Stimulated activated CD4-positive, alpha-beta T cell treated with anti-CD3 and anti-CD28 coated beads, Interleukin-1b, Interleukin-23, amount 100 ng/mL, for 48 hours (primary cell): ENCODE data around the gene MROH9.
"Not testable (repeated sequence)": the region's sequence is repeated elsewhere in the genome, so short reads cannot be mapped to it uniquely, and the experiment has no call there.

Source experiments
- DNase-seq: peaks from one replicate; pipeline ENCODE4 v3.0.0-alpha.2; 2020

The MROH9 gene, protein sequence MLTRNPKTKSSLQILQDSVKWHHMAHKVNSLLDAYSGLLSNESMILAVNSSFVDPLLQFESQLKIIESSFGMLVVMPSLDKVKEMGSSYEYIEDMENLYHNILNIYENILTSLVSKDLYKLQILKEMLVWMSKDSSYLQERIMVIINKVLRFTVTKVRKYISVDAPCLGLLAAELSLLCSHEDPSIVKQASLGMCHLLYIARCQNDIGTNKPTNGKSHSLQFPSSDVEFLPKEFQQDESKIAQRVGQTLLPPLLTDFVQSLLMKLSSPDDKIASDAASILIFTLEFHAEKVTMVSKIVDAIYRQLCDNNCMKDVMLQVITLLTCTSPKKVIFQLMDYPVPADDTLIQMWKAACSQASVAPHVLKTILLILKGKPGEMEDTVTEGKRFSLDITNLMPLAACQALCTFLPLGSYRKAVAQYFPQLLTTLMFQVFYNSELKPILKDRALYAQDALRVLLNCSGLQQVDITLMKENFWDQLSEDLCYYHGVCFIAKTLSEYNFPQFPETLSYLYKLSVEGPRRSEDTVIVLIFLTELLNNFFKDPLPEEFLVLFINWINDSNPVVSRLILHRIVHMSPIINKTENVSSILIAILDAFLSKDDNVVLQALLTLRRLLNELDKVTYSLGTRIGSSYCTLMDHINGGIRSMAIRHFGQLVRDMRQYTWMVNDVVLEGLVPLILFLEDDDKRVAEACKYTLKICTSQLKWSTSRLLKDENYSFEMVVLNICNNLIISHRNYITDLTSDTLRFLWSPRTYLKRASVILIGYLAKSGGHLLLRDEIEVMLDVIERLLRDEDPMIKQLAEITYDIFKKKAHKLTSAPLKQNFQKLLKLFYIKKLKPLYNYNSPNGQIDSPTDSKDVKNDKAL

DNA sequence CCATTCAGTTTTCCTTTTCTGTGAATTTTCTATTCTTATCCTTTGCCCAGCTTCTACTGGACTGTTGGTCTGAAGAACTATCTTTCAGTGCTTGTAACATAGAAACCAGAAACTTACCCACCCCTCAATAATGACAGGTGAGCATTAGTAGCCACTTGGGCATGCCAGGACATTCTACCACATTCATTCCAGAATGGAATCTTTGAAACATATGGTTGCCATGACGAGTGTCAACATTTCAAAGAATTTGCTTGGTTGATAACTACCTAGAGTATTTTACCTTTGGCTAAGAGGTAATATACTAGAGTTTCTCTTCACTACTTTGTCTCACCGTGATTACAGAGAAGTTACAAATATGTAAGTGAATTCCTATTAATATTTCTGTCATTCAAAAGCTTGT lies at the start of gene MROH9:
Gene MROH9 (plus strand): TSS at position 304 of the 400 bp plus-strand sequence. CDS start 10,023 bp downstream, outside the sequence.
- no peak for DNase-seq

DNA sequence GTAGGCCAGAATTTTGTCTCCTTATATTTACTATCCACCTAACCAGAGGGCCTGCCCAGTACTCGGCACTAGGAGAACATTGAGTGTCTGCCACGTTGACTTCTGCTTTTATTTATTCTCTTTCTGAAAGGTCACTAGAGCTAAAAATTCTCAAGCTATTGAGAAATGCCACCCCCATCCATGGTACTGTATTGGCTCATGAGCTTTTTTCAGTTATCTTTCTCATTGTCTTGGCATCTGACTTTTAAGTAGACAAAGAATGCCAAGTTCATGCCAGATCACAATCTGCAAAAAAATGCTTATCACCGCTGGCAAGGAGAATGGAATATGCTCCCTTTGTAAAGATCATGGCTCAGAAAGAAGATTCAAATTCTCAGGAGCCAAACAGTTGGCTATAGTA lies 49.8 kb upstream of the MROH9 start:
- no peak for DNase-seq

DNA sequence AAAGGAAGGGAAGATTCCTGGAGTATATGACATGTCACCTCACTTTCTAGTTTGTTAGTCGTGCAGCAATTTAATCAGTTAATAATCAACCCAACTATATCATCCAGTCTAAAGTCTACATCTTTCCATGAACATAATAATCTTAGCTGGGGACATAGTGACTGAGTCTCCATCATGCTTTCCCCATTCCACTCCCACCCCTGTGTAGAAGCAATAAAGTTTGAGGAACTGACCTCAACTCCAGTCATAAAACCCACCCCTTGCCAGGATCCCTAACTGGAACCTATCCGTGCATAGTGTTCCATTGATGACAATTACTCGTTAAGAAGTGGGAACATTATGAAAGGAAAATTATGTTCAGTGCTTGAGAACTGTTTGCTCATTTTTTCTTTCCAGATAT lies 48.9 kb upstream of the MROH9 start:
- DNase-seq, result no peak

DNA sequence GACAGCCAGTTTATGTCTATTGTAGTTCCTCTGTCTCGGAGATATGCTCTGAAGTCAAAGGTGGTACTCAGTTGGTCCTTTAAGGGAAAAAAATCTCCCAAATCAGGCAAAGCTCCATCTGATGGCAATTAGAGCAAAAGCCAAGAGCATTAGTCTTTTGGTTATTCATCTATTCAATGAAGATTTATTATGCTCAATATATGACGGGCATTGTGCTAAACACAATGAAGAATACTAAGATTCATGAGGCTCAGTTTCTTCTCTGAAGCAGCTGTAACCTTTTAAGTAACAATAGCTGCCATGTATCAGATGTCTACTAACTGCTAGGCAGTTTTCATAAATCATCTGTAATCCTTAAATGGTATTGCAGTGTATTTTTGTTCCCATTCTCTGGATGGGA lies 47.6 kb upstream of the MROH9 start:
- no peak for DNase-seq

DNA sequence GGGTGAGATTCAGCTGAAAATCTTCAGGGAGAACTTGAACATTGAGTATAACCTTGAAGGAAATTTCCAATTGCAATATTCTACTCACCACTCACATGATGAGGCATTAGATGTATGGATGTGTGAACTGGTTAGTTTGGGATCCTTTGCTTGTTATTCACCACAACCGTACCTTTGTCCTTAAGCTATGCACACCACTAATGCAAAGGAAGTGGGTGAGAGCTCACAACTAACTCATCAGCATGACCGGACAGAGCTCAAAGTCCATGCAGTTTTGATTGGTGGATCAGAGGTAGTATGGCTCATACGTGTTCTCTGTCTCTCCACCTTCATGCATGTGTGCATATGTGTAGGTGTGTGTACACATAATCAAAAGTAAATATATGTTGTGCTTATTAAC lies 43.5 kb upstream of the MROH9 start:
- no peak for DNase-seq

DNA sequence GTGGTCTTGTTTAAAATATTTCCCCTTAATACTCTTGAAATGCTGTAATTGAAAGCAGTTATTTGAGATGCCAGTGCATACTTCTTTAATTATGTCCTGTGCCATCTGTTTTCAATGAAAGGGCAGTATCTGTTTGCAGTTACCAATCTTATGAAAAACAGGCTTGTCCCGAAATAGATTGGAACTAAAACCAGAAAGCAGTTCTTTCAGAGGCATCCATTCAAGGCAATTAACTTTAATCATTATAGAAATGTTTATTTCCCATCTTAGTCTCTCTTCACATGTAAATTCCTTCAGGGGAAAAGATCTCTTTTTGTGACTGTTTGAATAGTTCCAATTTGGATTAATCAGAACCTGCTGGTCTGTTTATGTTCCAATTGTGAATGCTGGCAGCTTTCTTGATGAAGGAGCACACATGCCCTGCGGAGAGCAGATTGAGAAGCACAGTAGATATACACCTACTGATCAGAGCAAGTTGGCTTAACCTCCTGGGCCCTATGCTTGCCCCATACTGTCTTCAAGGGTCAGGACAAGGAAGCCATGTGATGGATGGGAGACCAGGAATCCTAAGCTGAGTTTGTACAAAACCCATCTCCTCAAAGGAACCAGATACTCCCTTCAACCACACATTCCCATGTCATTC lies 41.6 kb upstream of the MROH9 start:
- no peak for DNase-seq

DNA sequence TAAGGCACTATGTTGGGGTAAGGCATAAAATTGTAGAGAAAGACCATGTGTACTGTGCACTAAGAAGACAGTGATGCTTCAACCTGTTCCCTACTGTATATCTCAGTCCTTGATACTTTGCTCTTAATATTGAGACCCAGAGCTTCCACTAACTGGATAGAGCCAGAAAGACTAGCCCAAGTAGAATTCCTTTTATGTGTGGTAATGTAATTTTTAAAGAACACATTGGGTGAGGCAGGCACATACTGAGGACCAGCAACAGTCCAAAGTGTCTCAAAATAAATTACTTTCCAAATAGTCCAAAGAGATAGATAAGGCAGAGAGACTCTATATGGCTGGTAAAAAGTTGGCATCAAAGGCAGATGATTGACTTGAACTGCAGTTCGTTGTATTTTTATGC lies 31.4 kb upstream of the MROH9 start:
- DNase-seq, result no peak

DNA sequence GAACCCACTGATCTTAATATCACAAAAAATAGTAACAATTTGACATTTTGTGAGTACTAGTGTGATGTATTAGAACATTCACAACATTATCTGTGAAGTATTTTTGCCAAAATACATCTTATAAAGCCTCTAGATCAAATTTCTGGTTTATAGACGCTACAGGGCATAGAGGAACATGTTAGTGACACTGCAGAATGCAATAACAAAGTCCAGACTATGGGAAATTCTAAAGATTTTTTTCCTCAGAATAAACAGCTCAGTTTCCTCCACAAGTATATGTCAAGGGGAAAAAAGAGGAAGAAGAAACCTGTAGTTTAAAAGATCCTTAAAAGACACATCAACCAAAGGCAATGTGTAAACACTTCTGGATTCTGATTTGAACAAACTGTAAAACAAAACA lies 26.4 kb upstream of the MROH9 start:
- no peak for DNase-seq

DNA sequence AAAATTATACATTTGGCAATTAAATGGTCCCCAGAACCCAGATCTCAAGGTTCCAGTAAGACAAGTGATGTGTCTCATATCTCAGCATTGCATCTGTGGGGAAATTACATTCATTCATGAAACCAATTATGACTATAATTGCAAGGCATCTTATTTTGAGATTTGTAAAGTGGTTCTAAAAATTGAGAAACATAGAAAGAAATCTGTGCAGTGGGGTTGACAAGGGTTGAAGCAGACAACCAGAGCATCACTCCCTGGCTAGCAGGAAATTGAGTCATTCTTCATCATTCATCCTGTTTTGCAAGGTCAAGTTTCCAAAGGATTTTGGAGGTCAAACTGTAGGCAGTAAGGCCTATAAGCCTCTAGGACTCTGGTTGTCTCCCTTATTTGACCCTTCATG lies 25.1 kb upstream of the MROH9 start:
- no peak for DNase-seq

DNA sequence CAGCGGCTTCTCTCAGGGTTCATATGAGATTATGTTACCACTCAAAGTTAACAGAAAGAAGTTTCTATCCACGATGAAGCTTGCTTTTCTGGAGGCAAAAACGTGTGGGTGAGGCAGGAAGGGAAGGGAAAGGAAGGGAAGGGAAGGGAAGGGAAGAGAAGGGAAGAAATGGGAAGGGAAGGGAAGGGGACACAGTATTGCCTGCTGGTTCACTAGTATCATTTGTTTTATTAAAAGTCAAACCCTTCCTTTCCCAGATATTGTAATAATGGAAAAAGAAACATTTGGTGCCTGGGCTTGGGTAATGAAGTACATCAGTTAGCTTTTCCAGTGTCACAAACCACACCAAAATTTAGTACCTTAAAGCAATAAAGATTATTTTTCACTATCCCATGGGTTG lies 18.0 kb upstream of the MROH9 start:
- DNase-seq, result no peak

DNA sequence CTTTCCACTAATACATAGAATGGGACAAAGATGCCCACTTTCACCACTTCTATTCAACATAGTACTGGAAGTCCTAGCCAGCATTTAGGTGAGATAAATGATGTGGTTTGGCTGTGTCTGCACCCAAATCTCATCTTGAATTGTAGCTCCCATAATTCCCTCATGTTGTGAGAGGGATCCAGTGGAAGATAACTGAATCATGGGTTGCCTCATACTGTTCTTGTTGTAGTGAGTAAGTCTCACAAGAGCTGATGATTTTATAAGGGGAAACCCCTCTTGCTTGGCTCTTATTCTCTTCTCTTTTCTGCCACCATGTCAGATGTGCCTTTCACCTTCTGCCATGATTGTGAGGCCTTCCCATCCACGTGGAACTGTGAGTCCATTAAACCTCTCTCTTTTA lies 10.7 kb upstream of the MROH9 start:
- DNase-seq, result not testable (repeated sequence)

DNA sequence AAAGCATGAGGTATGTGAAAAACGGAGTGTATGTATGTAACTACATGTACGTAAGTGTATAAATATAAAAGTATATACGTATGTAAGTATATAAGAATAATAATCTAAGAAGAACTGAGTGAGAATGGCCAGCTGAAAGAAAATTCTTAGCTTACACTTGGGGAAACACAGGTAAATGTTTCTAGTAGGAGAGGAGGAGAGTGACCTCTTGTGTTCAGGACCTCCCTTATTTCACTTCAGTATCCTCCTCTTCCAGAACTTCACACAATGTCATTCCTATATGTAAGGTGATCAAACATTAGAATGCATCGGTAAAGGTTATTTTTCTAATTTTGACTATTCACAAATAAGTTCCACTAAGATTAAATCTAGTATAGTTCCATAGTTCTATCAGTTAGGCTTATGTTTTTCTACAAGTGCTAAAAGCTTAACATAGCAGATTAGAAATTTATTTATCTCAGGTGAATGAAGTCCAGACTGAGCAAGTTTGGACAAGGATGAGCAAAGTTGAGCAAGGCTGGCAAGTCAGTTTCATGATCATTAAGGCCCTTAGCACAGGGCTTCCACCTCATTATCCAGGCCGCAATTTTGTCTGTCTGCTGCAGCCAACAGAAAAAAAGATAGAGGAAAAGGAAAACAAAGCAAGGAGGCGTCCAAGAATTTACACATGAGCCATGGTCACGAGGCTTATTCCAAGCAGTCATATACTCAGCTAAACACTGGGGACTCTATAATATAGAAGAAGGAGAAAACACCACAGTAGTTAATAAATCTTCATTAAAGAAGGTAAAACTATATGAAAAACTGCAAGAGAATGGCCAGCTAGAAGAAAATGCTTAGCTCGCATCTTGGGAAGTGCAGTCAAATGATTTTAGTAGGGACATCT lies 7.1 kb upstream of the MROH9 start:
- no peak for DNase-seq

DNA sequence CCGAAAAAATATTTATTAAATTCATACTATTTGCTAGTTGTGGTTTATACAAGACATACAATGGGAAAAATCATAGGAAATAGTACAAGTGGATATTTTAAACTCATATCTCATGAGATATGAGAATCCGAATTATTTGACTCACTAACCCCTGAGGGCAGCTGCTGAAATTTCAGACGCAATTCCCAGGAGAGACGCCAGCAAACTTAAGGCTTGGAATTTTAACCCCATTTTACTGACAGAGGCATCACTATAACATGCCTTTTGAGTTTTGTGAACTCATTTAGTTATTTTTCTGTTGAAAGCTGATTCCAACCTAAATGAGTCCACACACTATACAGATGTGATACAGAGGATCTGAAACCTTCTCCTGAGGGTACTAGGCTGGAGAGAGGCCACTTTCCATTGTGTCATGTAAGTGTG lies 5.9 kb upstream of the MROH9 start:
- DNase-seq, result no peak

DNA sequence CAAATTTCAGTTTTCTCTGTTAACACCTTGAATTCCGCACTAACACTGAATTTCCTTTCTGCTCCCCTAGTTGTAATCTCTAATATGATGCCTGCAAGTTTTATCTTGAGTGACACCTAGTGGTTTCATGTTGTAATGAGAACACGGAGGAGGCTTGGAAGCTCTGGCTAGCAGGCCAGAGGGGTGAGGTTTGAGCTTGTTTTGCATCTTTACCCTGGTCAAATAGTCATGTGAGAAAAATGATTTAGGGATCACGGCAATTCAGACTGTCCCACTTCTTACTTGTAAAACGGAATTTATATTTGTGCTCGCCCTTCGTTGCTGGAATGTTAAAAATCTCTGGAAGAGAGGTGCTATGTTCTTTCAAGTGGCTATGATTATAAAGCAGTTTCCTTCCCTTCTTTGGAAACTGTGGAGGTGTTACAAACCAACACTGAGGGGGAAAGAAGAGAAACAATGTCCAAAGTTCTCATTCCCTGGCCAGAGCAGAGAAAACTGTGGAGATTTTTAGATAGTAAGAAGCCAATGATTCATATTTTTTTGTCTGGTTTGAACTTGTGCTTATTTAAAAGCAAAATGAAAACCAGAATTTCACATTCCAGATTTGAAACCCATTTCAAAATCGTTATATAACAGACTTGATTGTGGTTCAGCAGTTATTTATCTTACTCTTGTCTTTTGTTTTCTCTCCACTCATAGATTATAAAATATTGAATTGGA lies 5.3 kb upstream of the MROH9 start:
- DNase-seq, result no peak

DNA sequence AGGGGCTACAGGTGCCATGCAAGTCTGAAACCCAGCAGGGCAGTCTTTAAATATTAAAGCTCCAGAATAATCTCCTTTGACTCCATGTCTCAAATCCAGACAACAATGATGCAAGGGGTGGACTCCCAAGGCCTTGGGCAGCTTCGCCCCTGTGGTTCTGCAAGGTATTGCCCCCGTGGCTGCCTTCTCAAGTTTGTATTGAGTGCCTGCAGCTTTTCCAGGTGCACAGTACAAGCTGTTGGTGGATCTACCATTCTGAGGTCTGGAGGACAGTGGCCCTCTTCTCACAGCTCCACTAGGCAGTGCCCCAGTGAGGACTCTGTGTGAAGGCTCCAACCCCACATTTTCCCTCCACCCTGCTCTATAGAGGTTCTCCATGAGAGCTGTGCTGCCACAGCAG lies 3.7 kb upstream of the MROH9 start:
- DNase-seq, result no peak

DNA sequence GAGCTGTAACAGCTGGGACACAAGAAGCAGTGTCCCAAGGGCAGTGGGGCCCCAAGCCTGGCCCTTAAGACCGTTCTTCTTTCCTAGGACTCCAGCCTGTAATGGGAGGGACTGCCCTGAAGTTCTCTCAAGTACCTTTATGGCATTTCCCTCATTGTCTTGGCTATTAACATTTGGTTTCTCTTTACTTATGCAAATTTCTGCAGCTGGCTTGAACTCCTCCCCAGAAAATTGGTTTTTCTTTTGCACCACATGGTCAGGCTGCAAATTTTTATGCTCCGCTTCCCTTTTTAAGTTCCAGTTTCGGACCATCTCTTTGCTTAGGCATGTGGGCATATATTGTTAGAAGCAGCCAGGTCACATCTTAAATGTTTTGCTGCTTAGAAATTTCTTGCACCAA lies 3.1 kb upstream of the MROH9 start:
- DNase-seq, result no peak

DNA sequence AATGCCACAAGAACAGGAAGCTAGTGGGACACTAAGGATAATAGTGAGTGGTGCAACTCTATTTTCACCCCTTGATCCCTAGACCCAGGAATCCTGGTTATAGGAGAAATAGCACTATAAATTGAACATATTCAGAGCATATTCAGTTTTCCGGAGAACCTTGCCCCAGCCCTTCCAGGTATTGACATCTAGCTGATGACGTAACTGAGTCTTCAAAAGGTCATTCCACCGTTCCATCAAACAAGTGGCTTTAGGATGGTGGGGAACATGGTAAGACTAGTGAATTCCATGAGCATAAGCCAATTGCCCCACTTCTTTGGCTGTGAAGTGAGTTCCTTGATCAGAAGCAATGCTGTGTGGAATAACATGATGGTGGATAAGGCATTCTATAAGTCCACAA lies 2.9 kb downstream of the MROH9 start:
- DNase-seq, result no peak

DNA sequence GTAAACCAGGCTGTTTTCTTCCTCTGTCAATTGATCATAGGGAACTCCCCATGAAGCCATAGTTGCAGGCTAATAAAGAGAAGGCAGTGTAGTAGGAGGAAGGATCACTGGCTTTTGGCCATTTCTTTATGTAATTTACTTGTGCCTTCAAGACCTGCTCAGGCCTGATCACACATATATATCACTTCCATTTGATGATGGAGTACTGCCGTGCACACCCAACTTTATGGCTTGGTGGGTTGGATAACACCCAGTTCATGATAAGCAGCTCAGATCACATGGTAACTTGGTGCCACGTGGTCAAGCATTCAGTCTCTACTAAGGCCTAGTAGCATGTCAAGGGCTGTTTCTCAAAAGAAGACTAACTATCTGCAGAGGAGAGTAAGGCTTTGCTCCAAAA lies 4.1 kb downstream of the MROH9 start:
- no peak for DNase-seq

DNA sequence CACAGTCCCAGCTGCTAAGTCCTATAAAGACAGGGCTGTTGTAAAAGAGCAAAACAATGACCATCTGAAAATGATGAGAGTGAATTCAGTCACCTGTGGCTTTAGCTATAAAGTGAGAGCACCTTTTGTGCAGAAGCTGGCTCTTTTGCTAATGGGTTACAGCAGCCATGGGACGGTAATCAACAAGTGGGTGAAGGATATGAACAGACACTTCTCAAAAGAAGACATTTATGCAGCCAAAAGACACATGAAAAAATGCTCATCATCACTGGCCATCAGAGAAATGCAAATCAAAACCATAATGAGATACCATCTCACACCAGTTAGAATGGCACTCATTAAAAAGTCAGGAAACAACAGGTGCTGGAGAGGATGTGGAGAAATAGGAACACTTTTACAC lies 16.4 kb downstream of the MROH9 start:
- DNase-seq, result not testable (repeated sequence)

DNA sequence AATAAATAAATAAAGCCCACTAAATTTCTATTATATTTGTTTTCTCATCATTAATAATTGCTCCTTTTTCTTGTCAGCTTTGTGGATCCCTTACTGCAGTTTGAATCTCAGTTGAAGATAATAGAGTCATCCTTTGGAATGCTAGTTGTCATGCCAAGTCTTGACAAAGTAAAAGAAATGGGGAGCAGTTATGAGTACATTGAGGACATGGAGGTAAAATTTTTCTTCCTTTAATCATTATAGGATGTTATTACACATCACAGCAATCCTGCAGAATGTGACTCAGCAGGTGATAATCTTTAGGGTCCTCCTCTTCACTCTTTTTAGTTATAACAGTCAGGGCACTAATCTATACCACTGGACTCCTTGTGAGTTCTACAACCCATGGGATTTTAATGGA lies 24.1 kb downstream of the MROH9 start:
- DNase-seq, result no peak

DNA sequence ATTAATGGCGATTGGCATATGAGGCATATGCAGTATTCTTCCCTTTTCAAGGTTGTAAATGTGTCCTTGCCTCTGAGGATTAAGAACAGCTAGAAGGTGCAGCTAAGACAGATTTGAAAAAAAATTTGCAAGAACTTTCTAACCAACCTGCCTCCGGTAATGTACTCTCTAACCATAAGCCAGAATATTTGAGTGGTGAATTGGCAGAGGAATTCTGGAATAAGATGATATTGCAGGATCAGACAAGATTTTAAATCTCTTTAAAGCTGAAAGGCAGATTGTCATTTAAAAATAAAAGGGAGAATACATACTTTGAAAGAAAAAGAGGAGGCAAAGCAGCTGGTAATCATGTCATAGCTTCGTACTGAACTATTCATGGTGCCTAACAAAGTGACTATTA lies 29.2 kb downstream of the MROH9 start:
- no peak for DNase-seq
